Fibroblast of mammary gland (primary cell): Measurements from ENCODE around the gene CAPRIN2.

Experiments
- DNase-seq: peaks from one replicate; pipeline ENCODE4 v3.0.0-alpha.2; 2010; ENCODE audit warnings: low read depth
- H3K4me3 ChIP-seq: 2 replicates; pipeline ENCODE4 v1.5.1; 2011; ENCODE audit warnings: low read depth, mild to moderate bottlenecking, low read length, moderate library complexity; ENCODE audit not compliant: control insufficient read depth
- TF ChIP-seq, protein P1 (sequence below): conservative IDR thresholded peaks from 2 replicates; pipeline ENCODE4 v1.5.1; 2011; ENCODE audit warnings: low read depth, low read length, inconsistent platforms; ENCODE audit not compliant: control insufficient read depth, insufficient read depth

The CAPRIN2 gene

GRCh38 chr12:30753751-30754382 lies 884 bp downstream of the CAPRIN2 start:
- peak overlapping the region; percentile 87 for H3K4me3 ChIP-seq
- DNase-seq, result peak; percentile 51
- TF ChIP-seq, protein P1, sequence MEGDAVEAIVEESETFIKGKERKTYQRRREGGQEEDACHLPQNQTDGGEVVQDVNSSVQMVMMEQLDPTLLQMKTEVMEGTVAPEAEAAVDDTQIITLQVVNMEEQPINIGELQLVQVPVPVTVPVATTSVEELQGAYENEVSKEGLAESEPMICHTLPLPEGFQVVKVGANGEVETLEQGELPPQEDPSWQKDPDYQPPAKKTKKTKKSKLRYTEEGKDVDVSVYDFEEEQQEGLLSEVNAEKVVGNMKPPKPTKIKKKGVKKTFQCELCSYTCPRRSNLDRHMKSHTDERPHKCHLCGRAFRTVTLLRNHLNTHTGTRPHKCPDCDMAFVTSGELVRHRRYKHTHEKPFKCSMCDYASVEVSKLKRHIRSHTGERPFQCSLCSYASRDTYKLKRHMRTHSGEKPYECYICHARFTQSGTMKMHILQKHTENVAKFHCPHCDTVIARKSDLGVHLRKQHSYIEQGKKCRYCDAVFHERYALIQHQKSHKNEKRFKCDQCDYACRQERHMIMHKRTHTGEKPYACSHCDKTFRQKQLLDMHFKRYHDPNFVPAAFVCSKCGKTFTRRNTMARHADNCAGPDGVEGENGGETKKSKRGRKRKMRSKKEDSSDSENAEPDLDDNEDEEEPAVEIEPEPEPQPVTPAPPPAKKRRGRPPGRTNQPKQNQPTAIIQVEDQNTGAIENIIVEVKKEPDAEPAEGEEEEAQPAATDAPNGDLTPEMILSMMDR, result no peak

GRCh38 chr12:30753233-30753632 lies 1.5 kb downstream of the CAPRIN2 start:
- H3K4me3 ChIP-seq, result peak overlapping the region; percentile 87
- TF ChIP-seq, protein P1, result peak; percentile 60
- peak; percentile 54 for DNase-seq

DNA sequence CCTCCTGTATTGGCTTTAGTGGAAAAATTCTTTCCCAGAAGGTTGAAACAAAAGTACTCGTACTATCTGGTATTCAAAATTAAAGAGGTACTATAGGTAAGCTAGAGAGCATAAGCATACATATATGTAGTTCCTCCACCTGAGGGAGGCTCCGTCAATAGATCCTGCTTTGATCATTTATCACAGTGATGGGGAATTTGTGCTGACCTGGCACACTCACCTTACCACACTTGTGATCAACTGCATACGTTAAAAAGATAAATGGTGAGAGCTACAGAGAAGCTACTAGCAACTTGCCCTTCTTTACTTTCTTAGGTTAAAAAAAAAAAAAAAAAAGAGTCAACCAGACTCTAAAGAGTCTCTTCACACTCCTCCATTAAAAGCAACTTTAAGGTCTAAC lies 2.5 kb downstream of the CAPRIN2 start:
- TF ChIP-seq, protein P1, result no peak
- no peak for DNase-seq
- H3K4me3 ChIP-seq, result no peak overlapping the region

- TF ChIP-seq, protein P1, result no peak
- DNase-seq, result no peak
- no peak overlapping the region for H3K4me3 ChIP-seq
Measured at GRCh38 chr12:30748147-30748546, 6.6 kb downstream of the CAPRIN2 start.

DNA sequence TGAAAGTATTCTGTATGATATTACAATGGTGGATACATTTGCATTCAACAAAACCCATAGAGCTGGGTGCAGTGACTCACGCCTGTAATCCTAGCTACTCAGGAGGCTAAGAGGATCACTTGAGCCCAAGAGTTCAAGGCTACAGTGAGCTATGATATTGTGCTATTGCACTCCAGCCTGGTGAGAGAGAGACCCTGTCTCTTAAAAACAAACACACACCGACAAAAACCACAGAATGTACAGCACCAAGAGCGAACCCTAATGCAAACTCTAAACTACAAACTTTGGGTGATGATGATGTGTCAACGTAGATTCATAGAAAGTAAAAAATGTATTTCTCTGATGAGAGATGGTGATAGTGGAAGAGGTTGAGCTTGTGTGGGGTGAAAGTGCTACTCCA lies 8.6 kb downstream of the CAPRIN2 start:
- TF ChIP-seq, protein P1, result no peak
- H3K4me3 ChIP-seq, result no peak overlapping the region
- DNase-seq, result no peak

DNA sequence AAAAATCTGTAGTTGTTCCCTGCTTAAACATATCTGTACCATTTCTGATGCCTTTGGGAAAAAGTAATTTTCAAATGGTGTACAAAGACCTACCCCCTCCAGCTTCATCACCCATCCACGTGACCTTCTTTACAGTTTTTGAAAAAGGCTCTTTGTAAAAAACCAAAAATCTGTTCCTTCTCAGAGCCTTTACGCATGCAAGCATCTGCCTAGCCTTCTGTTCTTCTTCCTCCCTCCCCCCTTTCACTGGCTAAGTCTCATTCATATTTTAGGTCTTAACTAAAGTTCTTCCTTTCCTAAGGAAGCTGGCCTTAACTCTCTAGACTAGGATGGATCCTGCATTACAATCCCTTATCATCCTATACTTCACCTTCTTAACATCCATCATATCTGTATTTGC lies 10.4 kb downstream of the CAPRIN2 start:
- TF ChIP-seq, protein P1, result no peak
- no peak for DNase-seq
- H3K4me3 ChIP-seq, result no peak overlapping the region

DNA sequence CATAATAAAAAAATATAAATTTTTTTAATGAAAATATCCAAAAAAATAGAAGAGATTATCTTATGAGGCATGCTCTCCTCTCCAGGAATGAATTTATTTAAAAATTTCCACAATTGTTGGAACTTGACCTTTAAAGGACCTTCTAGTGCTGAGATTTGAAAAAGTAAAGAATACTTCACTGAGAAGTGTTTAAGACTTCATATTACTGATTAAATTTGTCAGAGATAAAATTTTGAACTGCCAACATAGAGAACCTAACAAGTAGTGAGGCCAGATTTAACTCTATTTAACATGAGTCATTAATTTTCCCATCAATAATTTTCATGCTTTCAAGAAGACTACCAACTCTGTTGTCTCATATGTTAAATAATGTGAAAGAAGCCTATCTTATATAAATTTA lies 14.5 kb downstream of the CAPRIN2 start:
- no peak for DNase-seq
- TF ChIP-seq, protein P1, result no peak
- H3K4me3 ChIP-seq, result no peak overlapping the region
